ENCODE results near the gene GIPC1. TPM values are rescaled to one million over a fixed set of nuclear protein-coding genes. Genes with fewer than 3 reads are reported as not detected.
A peak's percentile ranks its signal among the peaks of the same experiment; 100 is the strongest.

GIPC1 gene
- total and polyA plus RNA-seq, 2 experiments from 2014 or later: 106 to 173 TPM

- 0 out of 2 replicates have a peak overlapping the region, but pooled peaks have one; percentile 19 for H3K27ac ChIP-seq
- H3K36me3 ChIP-seq (ENCODE audit: low read depth): no peaks in the 10 kb centered on the region
- no peak for TF ChIP-seq EZH2 (IDR thresholded peaks at IDR 0.05; ENCODE audit: insufficient read depth, poor library complexity, severe bottlenecking)
- TF ChIP-seq EZH2phosphoT487 (IDR thresholded peaks at IDR 0.05; ENCODE audit: insufficient read depth, low read depth): no peak
- peak overlapping the region; percentile 84 for H3K4me3 ChIP-seq
- H3K9me2 ChIP-seq (ENCODE audit: insufficient read depth): no peaks in the 10 kb centered on the region
- peak overlapping the region; percentile 77 for H3K4me2 ChIP-seq (ENCODE audit: unreplicated experiment)
- H4K20me1 ChIP-seq (ENCODE audit: insufficient read depth): no peaks in the 10 kb centered on the region
- no peaks in the 10 kb centered on the region for H3K9me3 ChIP-seq (ENCODE audit: low read depth)
- peak overlapping the region; percentile 81 for H3K9ac ChIP-seq
- 73 to 82% methylated on average over 4 of the region's 4 CpGs for WGBS, 2 experiments (ENCODE audit: low coverage in 1 of 2, low lambda C conversion rate in 2 of 2, missing lambda C conversion rate in 2 of 2)
- no peak overlapping the region for H2AFZ ChIP-seq
- H3K4me1 ChIP-seq (ENCODE audit: insufficient read depth): peaks cover 18% of the 10 kb centered on the region
- H3F3A ChIP-seq (ENCODE audit: insufficient read depth): peaks cover 9% of the 10 kb centered on the region
- in situ Hi-C loops (cut with MboI): no loop called here
- DNase-seq: no peak
- H3K79me2 ChIP-seq (ENCODE audit: insufficient read depth): peaks cover 49% of the 10 kb centered on the region
- no peaks in the 10 kb centered on the region for H3K27me3 ChIP-seq (replicated peaks; ENCODE audit: insufficient read depth)
These were observed 1.5 kb downstream of the GIPC1 start for GRCh38 chr19:14494411-14494810.

- no peak for TF ChIP-seq EZH2 (IDR thresholded peaks at IDR 0.05; ENCODE audit: insufficient read depth, poor library complexity, severe bottlenecking)
- TF ChIP-seq EZH2phosphoT487 (IDR thresholded peaks at IDR 0.05; ENCODE audit: insufficient read depth, low read depth): no peak
- H3F3A ChIP-seq (ENCODE audit: insufficient read depth): peaks cover 9% of the 10 kb centered on the region
- H3K27ac ChIP-seq: no peak overlapping the region
- H3K79me2 ChIP-seq (ENCODE audit: insufficient read depth): peaks cover 65% of the 10 kb centered on the region
- H3K9ac ChIP-seq: no peak overlapping the region
- H2AFZ ChIP-seq: no peak overlapping the region
- DNase-seq: no peak
- WGBS, 2 experiments (ENCODE audit: low coverage in 1 of 2, low lambda C conversion rate in 2 of 2, missing lambda C conversion rate in 2 of 2): 63 to 76% methylated on average over 5 of the region's 5 CpGs
- no peaks in the 10 kb centered on the region for H4K20me1 ChIP-seq (ENCODE audit: insufficient read depth)
- H3K4me2 ChIP-seq (ENCODE audit: unreplicated experiment): no peak overlapping the region
- H3K27me3 ChIP-seq (replicated peaks; ENCODE audit: insufficient read depth): no peaks in the 10 kb centered on the region
- no peaks in the 10 kb centered on the region for H3K36me3 ChIP-seq (ENCODE audit: low read depth)
- no peak overlapping the region for H3K4me3 ChIP-seq
- in situ Hi-C loops (cut with MboI): no loop called here
- H3K4me1 ChIP-seq (ENCODE audit: insufficient read depth): peaks cover 18% of the 10 kb centered on the region
- no peaks in the 10 kb centered on the region for H3K9me2 ChIP-seq (ENCODE audit: insufficient read depth)
- no peaks in the 10 kb centered on the region for H3K9me3 ChIP-seq (ENCODE audit: low read depth)
These were observed 3.1 kb downstream of the GIPC1 start for GRCh38 chr19:14492756-14493337.

GRCh38 chr19:14487370-14488125 lies 8.4 kb downstream of the GIPC1 start:
- TF ChIP-seq EZH2 (IDR thresholded peaks at IDR 0.05; ENCODE audit: insufficient read depth, poor library complexity, severe bottlenecking) (no peak), EZH2phosphoT487 (IDR thresholded peaks at IDR 0.05; ENCODE audit: insufficient read depth, low read depth) (no peak)
- H3K4me1 ChIP-seq (ENCODE audit: insufficient read depth): no peaks in the 10 kb centered on the region
- peaks cover 63% of the 10 kb centered on the region for H3K79me2 ChIP-seq (ENCODE audit: insufficient read depth)
- no peak for DNase-seq
- H3K27ac ChIP-seq: no peak overlapping the region
- H2AFZ ChIP-seq: no peak overlapping the region
- H3K4me3 ChIP-seq: no peak overlapping the region
- no peaks in the 10 kb centered on the region for H3K9me3 ChIP-seq (ENCODE audit: low read depth)
- H3K27me3 ChIP-seq (replicated peaks; ENCODE audit: insufficient read depth): no peaks in the 10 kb centered on the region
- H3K9me2 ChIP-seq (ENCODE audit: insufficient read depth): no peaks in the 10 kb centered on the region
- peaks cover 8% of the 10 kb centered on the region; the same call in 1 of the 2 replicates for H3K36me3 ChIP-seq (ENCODE audit: low read depth)
- H3K9ac ChIP-seq: no peak overlapping the region
- in situ Hi-C loops (cut with MboI): no loop called here
- WGBS, 2 experiments (ENCODE audit: low coverage in 1 of 2, low lambda C conversion rate in 2 of 2, missing lambda C conversion rate in 2 of 2): 79 to 81% methylated on average over 16 of the region's 16 CpGs
- no peak overlapping the region for H3K4me2 ChIP-seq (ENCODE audit: unreplicated experiment)
- no peaks in the 10 kb centered on the region for H4K20me1 ChIP-seq (ENCODE audit: insufficient read depth)
- peaks cover 4% of the 10 kb centered on the region; the same call in 1 of the 2 replicates for H3F3A ChIP-seq (ENCODE audit: insufficient read depth)

GRCh38 chr19:14482172-14482941 lies 13.6 kb downstream of the GIPC1 start:
- no peak for DNase-seq
- 95 to 98% methylated on average over 10 to 18 of the region's 18 CpGs for WGBS, 2 experiments (ENCODE audit: low coverage in 1 of 2, low lambda C conversion rate in 2 of 2, missing lambda C conversion rate in 2 of 2)
- no peaks in the 10 kb centered on the region for H4K20me1 ChIP-seq (ENCODE audit: insufficient read depth)

More at GRCh38 chr19:14482172-14482941, 13.6 kb downstream of the GIPC1 start:
- no peak overlapping the region for H3K27ac ChIP-seq
- no peak overlapping the region for H3K4me2 ChIP-seq (ENCODE audit: unreplicated experiment)
- no peaks in the 10 kb centered on the region for H3K9me3 ChIP-seq (ENCODE audit: low read depth)
- peaks cover 10% of the 10 kb centered on the region; the same call in 1 of the 2 replicates for H3F3A ChIP-seq (ENCODE audit: insufficient read depth)
- no peak overlapping the region for H3K4me3 ChIP-seq
- no peak overlapping the region for H3K9ac ChIP-seq
- no peaks in the 10 kb centered on the region for H3K9me2 ChIP-seq (ENCODE audit: insufficient read depth)
- H3K4me1 ChIP-seq (ENCODE audit: insufficient read depth): 0 out of 2 replicates have a peak, but pooled peaks cover 2% of the 10 kb centered on the region
- TF ChIP-seq EZH2 (IDR thresholded peaks at IDR 0.05; ENCODE audit: insufficient read depth, poor library complexity, severe bottlenecking): no peak
- no peak for TF ChIP-seq EZH2phosphoT487 (IDR thresholded peaks at IDR 0.05; ENCODE audit: insufficient read depth, low read depth)
- no peaks in the 10 kb centered on the region for H3K27me3 ChIP-seq (replicated peaks; ENCODE audit: insufficient read depth)
- H2AFZ ChIP-seq: no peak overlapping the region
- H3K79me2 ChIP-seq (ENCODE audit: insufficient read depth): peaks cover 25% of the 10 kb centered on the region
- in situ Hi-C loops (cut with MboI): no loop called here
- H3K36me3 ChIP-seq (ENCODE audit: low read depth): peaks cover 22% of the 10 kb centered on the region; the same call in 1 of the 2 replicates
